ENCODE data around the gene PAFAH1B1.

PAFAH1B1 gene

DNA sequence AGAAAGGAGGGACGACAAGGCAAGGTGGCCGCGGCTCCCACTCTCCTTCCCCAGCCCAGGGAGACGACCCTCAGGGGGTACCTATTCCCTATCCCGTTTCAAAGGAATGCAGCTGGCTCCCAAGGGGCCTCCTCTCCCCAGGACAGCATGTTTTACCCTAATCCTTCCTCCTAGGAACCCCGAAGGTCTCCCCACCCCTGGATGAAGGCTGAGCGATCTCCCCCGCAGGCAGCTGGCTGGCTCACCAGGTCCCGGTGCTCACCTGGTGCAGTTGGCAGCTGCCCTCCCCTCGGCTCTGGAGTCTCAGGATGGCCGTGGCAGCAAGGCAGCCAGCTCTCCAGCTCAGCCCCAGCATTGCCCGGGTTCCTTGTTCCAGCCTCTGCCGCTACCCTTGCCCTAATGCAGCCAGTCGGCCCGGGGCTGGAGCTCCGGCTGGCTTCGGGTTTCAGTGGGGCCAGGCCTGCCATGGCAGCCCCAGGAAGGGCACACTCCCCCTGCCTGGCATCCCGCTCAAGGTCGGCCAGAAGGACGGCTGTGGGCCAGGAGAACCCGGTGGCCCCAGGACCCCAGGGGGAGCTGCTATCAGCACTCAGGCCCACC is 113.6 kb downstream of the PAFAH1B1 start:
- DNase-seq (ENCODE audit: low read depth in 1 of 2, low spot score in 1 of 2), result no peak
- Histone ChIP-seq H3K27ac (replicated peaks) (no peak overlapping the region), H3K4me3 (replicated peaks; ENCODE audit: insufficient read depth, low read length) (no peak overlapping the region), H3K27me3 (ENCODE audit: insufficient read depth, poor library complexity, severe bottlenecking) (no peaks in the 10 kb centered on the region)
- TF ChIP-seq, protein P1, sequence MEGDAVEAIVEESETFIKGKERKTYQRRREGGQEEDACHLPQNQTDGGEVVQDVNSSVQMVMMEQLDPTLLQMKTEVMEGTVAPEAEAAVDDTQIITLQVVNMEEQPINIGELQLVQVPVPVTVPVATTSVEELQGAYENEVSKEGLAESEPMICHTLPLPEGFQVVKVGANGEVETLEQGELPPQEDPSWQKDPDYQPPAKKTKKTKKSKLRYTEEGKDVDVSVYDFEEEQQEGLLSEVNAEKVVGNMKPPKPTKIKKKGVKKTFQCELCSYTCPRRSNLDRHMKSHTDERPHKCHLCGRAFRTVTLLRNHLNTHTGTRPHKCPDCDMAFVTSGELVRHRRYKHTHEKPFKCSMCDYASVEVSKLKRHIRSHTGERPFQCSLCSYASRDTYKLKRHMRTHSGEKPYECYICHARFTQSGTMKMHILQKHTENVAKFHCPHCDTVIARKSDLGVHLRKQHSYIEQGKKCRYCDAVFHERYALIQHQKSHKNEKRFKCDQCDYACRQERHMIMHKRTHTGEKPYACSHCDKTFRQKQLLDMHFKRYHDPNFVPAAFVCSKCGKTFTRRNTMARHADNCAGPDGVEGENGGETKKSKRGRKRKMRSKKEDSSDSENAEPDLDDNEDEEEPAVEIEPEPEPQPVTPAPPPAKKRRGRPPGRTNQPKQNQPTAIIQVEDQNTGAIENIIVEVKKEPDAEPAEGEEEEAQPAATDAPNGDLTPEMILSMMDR (IDR thresholded peaks at IDR 0.05; ENCODE audit: insufficient read depth, low read length), result no peak
- TF ChIP-seq SPI1 (IDR thresholded peaks at IDR 0.05; ENCODE audit: borderline replicate concordance, low read depth) (no peak), GABPA (IDR thresholded peaks at IDR 0.05; ENCODE audit: low read depth) (no peak), POLR2AphosphoS5 (IDR thresholded peaks at IDR 0.05; ENCODE audit: low read depth) (no peak)
- TF ChIP-seq, protein P2, sequence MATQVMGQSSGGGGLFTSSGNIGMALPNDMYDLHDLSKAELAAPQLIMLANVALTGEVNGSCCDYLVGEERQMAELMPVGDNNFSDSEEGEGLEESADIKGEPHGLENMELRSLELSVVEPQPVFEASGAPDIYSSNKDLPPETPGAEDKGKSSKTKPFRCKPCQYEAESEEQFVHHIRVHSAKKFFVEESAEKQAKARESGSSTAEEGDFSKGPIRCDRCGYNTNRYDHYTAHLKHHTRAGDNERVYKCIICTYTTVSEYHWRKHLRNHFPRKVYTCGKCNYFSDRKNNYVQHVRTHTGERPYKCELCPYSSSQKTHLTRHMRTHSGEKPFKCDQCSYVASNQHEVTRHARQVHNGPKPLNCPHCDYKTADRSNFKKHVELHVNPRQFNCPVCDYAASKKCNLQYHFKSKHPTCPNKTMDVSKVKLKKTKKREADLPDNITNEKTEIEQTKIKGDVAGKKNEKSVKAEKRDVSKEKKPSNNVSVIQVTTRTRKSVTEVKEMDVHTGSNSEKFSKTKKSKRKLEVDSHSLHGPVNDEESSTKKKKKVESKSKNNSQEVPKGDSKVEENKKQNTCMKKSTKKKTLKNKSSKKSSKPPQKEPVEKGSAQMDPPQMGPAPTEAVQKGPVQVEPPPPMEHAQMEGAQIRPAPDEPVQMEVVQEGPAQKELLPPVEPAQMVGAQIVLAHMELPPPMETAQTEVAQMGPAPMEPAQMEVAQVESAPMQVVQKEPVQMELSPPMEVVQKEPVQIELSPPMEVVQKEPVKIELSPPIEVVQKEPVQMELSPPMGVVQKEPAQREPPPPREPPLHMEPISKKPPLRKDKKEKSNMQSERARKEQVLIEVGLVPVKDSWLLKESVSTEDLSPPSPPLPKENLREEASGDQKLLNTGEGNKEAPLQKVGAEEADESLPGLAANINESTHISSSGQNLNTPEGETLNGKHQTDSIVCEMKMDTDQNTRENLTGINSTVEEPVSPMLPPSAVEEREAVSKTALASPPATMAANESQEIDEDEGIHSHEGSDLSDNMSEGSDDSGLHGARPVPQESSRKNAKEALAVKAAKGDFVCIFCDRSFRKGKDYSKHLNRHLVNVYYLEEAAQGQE (IDR thresholded peaks at IDR 0.05; ENCODE audit: insufficient replicate concordance, low read depth), result no peak

DNA sequence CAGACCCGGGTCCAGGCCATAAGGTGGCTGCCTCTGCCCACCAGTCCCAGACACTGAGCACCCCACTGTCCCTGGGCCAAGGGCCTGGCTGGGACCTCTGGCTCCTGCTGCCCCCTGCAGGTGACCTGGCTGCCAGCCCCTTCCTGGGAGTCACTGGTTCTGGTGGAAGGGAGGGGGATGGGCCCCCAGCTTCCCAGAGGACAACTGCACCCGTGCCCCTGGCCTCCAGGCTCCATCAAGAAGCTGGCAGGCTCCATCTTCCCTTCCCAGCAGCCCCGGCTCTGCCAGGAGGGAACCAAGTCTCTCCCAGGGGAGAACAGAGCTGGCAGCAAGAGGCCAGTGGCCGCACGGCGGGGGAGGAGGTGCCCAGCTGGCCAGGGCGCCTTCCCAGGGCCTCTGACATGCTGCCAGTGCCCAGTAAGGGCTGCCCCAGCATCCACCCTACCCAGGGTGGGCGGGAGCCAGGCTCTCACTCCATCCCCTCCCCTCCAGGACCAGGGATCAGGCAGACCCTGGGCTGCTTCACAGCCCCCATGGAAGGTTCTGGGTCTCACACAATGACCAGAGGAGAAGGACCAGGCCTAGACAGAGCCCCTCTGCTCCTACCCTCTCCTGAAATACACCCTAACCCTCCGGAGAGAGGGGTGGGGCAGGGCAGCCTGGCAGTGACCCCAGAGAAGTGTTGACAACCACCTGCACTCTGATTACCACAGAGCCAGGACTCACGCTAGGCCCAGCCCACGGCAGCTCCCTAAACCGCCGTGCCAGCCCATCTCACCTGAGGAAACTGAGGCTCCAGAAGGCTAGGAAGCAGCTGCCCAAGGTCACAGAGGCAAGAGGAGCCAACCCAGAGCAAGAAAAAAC is 114.5 kb downstream of the PAFAH1B1 start:
- no peak for DNase-seq (ENCODE audit: low read depth in 1 of 2, low spot score in 1 of 2)
- Histone ChIP-seq H3K27ac (replicated peaks) (no peak overlapping the region), H3K27me3 (ENCODE audit: insufficient read depth, poor library complexity, severe bottlenecking) (no peaks in the 10 kb centered on the region), H3K4me3 (replicated peaks; ENCODE audit: insufficient read depth, low read length) (no peak overlapping the region)
- no peak for TF ChIP-seq SPI1 (IDR thresholded peaks at IDR 0.05; ENCODE audit: borderline replicate concordance, low read depth)
- TF ChIP-seq, protein P2 (IDR thresholded peaks at IDR 0.05; ENCODE audit: insufficient replicate concordance, low read depth), result no peak
- TF ChIP-seq GABPA (IDR thresholded peaks at IDR 0.05; ENCODE audit: low read depth), result no peak

DNA sequence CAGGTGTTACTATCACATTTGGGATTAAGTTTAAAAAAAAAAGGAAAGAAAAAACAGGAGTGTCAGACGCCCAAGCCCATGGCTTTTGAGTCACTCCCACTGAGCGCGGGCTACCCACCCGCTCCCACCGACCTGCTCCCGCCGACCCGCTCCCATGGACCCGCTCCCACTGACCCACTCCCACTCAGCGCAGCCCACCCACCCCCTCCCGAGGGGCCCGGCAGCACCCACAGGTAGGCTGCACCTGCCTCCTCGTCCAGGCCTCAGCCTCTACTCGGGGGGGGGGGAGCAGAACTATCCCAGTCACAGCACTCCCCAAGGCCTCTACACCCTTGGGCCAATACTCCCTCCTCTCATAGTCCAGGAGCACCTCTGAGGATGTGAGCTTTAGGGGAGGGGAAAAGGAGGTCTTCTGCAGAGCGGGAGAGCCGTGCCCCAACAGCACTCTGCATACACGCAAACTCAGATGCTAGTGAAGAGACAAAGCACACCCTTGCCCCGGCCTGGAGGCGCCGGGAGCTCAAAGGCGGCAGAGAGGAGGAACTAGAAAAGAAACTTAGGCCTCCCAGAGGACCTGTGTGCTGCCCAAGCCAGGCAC is 115.2 kb downstream of the PAFAH1B1 start:
- TF ChIP-seq POLR2AphosphoS5 (IDR thresholded peaks at IDR 0.05; ENCODE audit: low read depth), result no peak
- TF ChIP-seq GABPA (IDR thresholded peaks at IDR 0.05; ENCODE audit: low read depth), result no peak
- TF ChIP-seq SPI1 (IDR thresholded peaks at IDR 0.05; ENCODE audit: borderline replicate concordance, low read depth), result no peak
- TF ChIP-seq, protein P2 (IDR thresholded peaks at IDR 0.05; ENCODE audit: insufficient replicate concordance, low read depth), result no peak
- TF ChIP-seq, protein P1 (IDR thresholded peaks at IDR 0.05; ENCODE audit: insufficient read depth, low read length), result no peak
- H3K27me3 ChIP-seq (ENCODE audit: insufficient read depth, poor library complexity, severe bottlenecking), result no peaks in the 10 kb centered on the region
- H3K27ac ChIP-seq (replicated peaks), result peak overlapping the region; percentile 79
- no peak for DNase-seq (ENCODE audit: low read depth in 1 of 2, low spot score in 1 of 2)
- peak overlapping the region; percentile 68 for H3K4me3 ChIP-seq (replicated peaks; ENCODE audit: insufficient read depth, low read length)
